Brain microvascular endothelial cell (primary cell): ENCODE results near the gene CD59.

ENCODE experiments used
- DNase-seq: peaks from one replicate; pipeline ENCODE4 v3.0.0-alpha.2; 2020
- H3K27ac ChIP-seq: fragments of 250-450 bp; sonication (Bioruptor Pico); 2 replicates; pipeline ENCODE4 v1.5.1; 2020; ENCODE audit warnings: mild to moderate bottlenecking, moderate library complexity
- H3K27me3 ChIP-seq: fragments of 250-450 bp; sonication (Bioruptor Pico); replicated peaks from 2 replicates; pipeline ENCODE4 v1.5.1; 2020; ENCODE audit warnings: mild to moderate bottlenecking
- H3K36me3 ChIP-seq: fragments of 250-450 bp; sonication (Bioruptor Pico); replicated peaks from 2 replicates; pipeline ENCODE4 v1.5.1; 2020; ENCODE audit warnings: mild to moderate bottlenecking
- H3K4me3 ChIP-seq: 2 replicates; pipeline ENCODE4 v1.5.1; 2011; ENCODE audit warnings: low read depth, mild to moderate bottlenecking, control low read depth, low read length, moderate library complexity
- in situ Hi-C: cut with HindIII; loops from 2 replicates; pipeline ENCODE4 v1.10.0; 2017; ENCODE audit warnings: low sequenced_read_pairs, low pct_ligation_motif_present
- TF ChIP-seq, protein P1 (sequence below): IDR thresholded peaks from 2 replicates; pipeline ENCODE4 v1.5.1; 2011; ENCODE audit warnings: low read depth, mild to moderate bottlenecking, moderate library complexity, low read length, control low read depth, inconsistent platforms; ENCODE audit errors: missing control alignments

The CD59 gene

DNA sequence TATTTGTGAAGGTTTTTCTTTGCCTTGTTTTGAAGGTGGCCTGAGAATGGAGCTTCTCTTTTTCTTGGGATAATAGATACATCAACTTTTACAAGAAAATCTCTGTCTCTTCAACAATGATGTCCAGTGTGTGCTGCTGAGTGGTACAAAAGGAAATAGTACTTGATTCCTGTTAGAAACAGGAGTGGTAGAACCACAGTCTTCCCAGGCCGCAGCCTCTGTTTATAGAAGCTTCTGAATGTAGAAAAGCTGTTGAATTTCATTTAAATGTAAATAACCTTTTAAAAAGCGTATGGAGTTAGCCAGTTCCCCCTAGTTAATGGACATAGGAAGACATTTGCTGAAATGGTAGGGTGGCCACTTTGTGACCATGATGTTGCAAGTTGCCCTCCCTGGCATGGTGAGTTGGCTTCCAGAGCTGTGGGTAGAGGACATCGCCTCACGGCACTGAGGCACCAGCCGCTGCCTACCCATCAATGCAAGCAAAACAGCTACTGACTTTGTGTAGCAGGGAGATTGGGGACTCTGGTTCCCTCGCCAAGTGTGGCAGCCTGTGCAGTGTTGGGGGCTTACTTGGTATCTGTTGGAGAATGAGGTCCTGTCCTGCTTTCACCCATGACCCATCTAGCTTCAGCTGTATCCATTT, 67.1 kb downstream of the CD59 start:
- no peaks in the 10 kb centered on the region for H3K27me3 ChIP-seq
- TF ChIP-seq, protein P1, sequence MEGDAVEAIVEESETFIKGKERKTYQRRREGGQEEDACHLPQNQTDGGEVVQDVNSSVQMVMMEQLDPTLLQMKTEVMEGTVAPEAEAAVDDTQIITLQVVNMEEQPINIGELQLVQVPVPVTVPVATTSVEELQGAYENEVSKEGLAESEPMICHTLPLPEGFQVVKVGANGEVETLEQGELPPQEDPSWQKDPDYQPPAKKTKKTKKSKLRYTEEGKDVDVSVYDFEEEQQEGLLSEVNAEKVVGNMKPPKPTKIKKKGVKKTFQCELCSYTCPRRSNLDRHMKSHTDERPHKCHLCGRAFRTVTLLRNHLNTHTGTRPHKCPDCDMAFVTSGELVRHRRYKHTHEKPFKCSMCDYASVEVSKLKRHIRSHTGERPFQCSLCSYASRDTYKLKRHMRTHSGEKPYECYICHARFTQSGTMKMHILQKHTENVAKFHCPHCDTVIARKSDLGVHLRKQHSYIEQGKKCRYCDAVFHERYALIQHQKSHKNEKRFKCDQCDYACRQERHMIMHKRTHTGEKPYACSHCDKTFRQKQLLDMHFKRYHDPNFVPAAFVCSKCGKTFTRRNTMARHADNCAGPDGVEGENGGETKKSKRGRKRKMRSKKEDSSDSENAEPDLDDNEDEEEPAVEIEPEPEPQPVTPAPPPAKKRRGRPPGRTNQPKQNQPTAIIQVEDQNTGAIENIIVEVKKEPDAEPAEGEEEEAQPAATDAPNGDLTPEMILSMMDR, result no peak
- no peak for DNase-seq
- peaks cover 12% of the 10 kb centered on the region for H3K36me3 ChIP-seq
- no peak overlapping the region for H3K4me3 ChIP-seq
- in situ Hi-C loops, result loop anchor here (25.0 kb wide), 1 partner anchor 307 kb away; no protein-coding TSS in a partner anchor
- no peak overlapping the region for H3K27ac ChIP-seq

DNA sequence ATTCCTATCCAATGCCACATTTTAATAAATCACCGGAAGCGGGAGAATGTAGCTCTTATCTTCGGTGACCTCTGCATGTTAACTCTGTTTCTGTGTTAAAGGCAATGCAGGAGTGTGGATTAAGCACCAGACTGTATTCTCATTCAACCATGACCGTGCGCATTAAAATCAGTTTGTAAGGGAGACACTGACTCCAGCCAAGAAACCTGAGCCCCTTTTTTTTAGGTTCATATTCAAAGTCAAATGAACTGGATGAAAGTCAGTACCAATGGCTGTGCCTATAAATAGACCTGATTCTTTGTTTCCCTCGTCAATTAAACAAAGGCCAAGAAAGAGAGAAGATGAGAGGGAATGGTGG, 67.8 kb downstream of the CD59 start:
- DNase-seq, result no peak
- in situ Hi-C loops, result loop anchor here (25.0 kb wide), 1 partner anchor 306 kb away; no protein-coding TSS in a partner anchor
- H3K27me3 ChIP-seq, result no peaks in the 10 kb centered on the region
- TF ChIP-seq, protein P1, result no peak
- no peak overlapping the region for H3K4me3 ChIP-seq
- no peak overlapping the region for H3K27ac ChIP-seq
- peaks cover 16% of the 10 kb centered on the region for H3K36me3 ChIP-seq

DNA sequence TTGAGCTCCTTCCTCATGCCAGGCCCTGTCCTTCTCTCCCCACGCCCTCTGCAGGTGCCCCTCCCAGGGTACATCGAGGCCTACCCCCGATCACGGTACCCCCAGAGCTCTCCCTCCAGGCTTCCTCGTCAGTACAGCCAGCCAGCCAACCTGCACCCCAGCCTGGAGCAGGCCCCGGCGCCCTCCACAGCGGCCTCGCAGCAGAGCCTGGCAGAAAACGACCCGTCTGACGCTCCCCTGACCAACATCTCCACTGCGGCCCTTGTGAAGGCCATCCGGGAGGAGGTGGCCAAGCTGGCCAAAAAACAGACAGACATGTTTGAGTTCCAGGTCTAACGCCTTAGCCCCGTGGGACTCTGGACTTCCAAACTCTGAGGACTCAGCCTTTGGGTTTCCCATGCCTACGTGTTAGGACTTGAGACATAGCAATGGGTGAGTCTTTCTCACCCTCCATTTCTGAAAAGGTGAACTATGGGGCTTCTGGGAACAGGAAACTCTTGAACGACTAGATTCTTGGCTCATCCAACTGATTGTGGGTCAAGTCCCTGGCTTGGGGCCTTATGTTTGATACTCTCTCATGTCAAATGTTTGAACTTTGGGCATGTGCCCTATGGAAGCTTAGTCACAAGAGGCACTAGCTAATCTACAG, 68.3 kb downstream of the CD59 start:
- Histone ChIP-seq H3K27ac (no peak overlapping the region), H3K36me3 (peaks cover 18% of the 10 kb centered on the region), H3K4me3 (no peak overlapping the region), H3K27me3 (no peaks in the 10 kb centered on the region)
- in situ Hi-C loops, result loop anchor here (25.0 kb wide), 1 partner anchor 306 kb away; no protein-coding TSS in a partner anchor
- TF ChIP-seq, protein P1, result no peak
- no peak for DNase-seq

DNA sequence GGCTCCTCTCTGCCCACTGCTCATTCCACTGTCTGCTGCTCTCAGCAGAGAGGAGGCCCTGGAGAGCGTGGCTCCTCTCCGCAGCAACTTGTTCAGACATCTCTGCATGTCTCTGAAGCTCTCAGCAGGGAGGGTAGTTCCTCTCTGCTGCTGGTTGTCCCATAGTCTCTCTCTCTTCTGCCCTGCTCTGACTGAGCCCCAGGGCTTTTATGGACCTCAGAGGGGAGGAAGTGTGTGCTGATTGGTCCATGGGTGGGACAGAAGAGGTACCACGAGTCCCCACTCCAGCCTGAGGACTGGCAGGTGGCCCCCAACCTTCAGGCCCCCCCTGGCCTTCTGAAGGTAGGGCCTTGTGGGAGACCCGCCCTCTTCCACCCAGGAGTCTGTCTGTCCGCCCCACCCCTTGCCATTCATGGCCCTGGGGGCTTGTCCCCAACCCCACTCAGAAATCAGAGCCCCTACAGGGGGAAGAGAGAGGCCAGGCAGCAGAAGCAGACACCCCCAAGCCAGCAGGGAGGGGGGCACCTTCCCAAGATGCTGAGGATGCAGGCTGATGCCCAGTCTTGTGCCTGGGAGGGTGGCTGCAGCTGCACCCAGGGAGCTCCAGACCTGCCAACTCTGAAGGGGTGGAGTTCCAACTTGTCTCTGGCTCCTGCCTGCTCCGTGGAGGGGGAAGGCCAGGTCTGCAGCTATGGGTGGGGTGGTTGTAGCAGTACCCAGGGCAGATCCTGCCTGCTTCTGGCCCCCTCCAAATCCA, 70.7 kb downstream of the CD59 start:
- no peaks in the 10 kb centered on the region for H3K27me3 ChIP-seq
- H3K4me3 ChIP-seq, result no peak overlapping the region
- in situ Hi-C loops, result loop anchor here (25.0 kb wide), 1 partner anchor 303 kb away; no protein-coding TSS in a partner anchor
- no peak for DNase-seq
- TF ChIP-seq, protein P1, result no peak
- peaks cover 18% of the 10 kb centered on the region for H3K36me3 ChIP-seq
- H3K27ac ChIP-seq, result no peak overlapping the region

DNA sequence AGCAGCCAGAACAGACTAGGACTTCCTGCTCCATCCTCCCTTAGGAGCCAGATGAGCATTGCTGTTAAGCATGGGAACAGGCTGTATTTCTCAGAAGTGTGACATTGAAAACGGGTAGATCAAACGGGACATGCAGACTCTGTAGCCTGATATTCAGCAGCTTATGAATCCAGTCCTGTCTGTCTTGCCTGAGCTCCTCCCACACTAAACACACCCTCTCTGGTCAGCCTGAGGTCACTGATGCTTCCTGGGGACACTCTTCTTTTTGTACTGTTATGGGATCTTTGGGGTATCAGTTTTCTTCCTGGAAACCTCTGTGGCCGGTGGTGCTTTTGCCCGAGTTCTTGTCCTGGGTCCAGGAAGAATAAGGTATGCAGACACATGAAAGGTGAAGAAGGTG, 71.4 kb downstream of the CD59 start:
- TF ChIP-seq, protein P1, result no peak
- in situ Hi-C loops, result loop anchor here (25.0 kb wide), 1 partner anchor 303 kb away; no protein-coding TSS in a partner anchor

More for the DNA sequence above, 71.4 kb downstream of the CD59 start:
- H3K36me3 ChIP-seq, result peaks cover 18% of the 10 kb centered on the region
- no peaks in the 10 kb centered on the region for H3K27me3 ChIP-seq
- no peak for DNase-seq
- H3K4me3 ChIP-seq, result no peak overlapping the region
- no peak overlapping the region for H3K27ac ChIP-seq
